AG10803 (cell line): ENCODE results near the gene BEND7.

ENCODE experiments used
- DNase-seq: peaks from one replicate; pipeline ENCODE4 v3.0.0; 2010; ENCODE audit warnings: low read depth
- H3K4me3 ChIP-seq: 2 replicates; pipeline ENCODE4 v1.5.1; 2011; ENCODE audit warnings: mild to moderate bottlenecking, low read length, control low read depth
- CTCF ChIP-seq: conservative IDR thresholded peaks from 2 replicates; pipeline ENCODE4 v1.5.1; 2011; ENCODE audit warnings: mild to moderate bottlenecking, low read length, control low read depth, inconsistent platforms

Gene BEND7

DNA sequence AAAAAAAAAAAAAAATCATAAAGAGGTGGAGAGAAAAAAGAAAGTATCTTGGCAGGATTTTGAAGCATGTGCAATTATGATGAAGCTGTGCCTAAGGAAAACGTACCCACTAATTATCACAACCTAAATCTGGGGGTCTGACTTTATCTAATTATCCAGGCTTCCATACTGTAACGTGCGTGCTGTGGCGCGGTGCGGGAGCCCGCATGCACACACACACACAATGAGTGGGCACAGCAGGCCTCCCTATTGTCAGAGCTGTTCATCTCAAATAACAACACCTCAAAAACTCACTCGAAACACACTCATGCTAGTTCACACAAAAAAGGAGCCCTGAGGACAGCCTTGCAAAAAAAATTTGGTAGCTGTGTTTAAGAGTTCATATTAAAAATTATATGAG is 31.9 kb downstream of the BEND7 start:
- H3K4me3 ChIP-seq: no peak overlapping the region
- TF ChIP-seq CTCF: no peak
- DNase-seq: no peak

DNA sequence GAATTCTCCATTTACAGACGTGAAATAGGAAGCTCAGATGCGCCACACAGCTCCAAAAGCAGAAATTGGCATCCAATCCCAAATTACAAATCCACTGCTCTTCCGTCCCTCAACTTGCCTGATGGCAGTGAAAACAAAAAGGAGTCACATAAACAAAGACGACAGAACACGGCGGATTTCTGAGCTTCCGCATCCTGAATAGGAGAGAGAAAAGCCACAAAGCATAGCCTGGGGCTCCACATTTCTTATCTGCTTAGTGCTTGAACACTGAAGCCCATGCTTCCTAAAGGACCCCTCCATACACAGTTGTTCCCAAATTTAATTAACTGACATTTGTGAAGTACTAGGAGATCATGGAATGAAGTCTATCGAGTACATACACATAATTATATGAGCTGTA is 32.6 kb downstream of the BEND7 start:
- no peak overlapping the region for H3K4me3 ChIP-seq
- no peak for TF ChIP-seq CTCF
- no peak for DNase-seq

GRCh38 chr10:13492493-13493180 is 36.2 kb downstream of the BEND7 start:
- H3K4me3 ChIP-seq: no peak overlapping the region
- no peak for TF ChIP-seq CTCF
- DNase-seq: no peak

DNA sequence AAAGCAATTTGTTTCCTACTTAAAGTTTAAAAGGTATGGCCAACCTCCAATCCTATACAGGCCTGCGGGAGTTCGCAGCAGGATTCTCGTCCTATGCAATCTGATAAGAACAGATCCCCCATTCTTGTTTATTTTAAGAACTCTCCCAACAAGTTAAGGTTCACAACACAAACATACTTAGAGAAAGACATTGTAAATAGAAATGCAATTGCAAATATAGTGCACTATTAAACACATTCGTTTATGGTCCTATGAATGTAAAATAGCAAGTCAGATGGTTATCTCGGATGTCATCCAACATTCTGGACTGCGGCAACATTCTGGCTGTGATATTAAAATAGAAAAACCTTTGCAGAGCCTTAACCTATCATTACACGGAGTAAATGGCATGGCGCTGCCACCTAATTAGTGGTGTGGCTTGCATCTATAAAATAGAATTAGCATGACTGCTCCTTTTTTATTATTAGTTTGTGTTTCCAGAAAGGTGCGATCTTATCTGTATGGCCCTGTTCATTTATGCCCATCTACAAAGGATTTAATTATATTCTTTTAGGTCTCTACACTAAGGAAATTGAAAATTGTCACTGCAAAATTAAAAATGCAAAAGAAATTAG is 37.0 kb downstream of the BEND7 start:
- H3K4me3 ChIP-seq: no peak overlapping the region
- no peak for DNase-seq
- TF ChIP-seq CTCF: no peak

DNA sequence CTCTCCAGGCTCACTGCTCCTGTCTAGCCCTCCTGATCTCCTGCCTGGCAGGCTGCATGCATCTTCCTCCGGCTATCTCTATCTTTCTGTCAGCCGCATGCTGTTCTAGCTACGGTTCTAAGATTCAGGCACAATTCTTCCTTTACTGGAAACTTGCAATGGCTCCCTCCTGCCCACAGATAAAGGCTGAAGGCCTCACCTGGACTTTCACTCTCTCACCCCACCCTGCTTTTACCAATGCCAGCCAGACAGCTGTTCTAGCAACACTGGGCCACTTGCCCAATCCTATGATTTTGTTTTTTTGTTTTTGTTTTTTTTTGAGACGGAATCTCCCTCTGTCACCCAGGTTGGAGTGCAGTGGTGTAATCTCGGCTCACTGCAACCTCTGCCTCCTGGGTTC is 38.3 kb downstream of the BEND7 start:
- TF ChIP-seq CTCF: no peak
- no peak for DNase-seq
- H3K4me3 ChIP-seq: no peak overlapping the region

DNA sequence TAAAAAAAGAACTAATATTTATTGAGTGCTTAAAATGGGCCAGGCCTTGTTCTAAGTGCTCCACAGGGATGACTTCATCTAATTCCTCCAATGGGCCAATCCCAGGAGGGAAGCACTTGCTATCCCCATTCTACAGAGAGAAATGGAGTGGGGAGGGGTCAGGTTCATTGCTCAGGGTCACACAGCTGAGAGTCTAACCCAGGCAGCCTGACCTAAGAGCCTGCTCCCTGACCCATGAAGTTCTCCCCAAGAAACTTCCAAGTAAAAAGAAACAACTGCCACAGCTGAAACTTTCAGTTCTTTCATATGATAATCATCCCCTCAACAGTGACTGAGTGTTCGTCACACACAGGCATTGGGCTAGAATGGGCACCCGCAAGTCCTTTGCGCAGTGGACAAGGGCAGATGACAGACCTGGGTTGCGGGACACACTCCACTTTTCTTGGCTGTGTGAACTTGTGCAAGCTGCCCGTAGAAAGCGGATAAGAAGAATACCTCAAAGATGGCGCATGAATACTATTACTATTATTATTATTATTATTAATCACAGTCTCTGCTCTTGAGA is 39.7 kb downstream of the BEND7 start:
- H3K4me3 ChIP-seq: no peak overlapping the region
- TF ChIP-seq CTCF: no peak
- DNase-seq: no peak

- peak; percentile 3 for DNase-seq
- TF ChIP-seq CTCF: peak; percentile 52
- no peak overlapping the region for H3K4me3 ChIP-seq
Observed at GRCh38 chr10:13485623-13486022, 43.2 kb downstream of the BEND7 start.
